Sigmoid colon (tissue), 4 donors: ENCODE measurements around the gene ARTN.

ENCODE experiments used
- CTCF ChIP-seq, 4 experiments: fragments of 450-650 bp in 3 of 4; fragments of 200-600 bp in 1 of 4; IDR thresholded peaks; one replicate each; pipeline ENCODE4 v1.5.1; 2016 to 2019; ENCODE audit warnings: antibody characterized with exemption in 4 of 4, mild to moderate bottlenecking in 3 of 4, moderate library complexity in 2 of 4
- POLR2AphosphoS5 ChIP-seq, 4 donors: sonication (generic); formaldehyde crosslinking; IDR thresholded peaks; one replicate each; pipeline ENCODE4 v1.6.1; 2017; ENCODE audit warnings: antibody characterized with exemption in 4 of 4

- TF ChIP-seq CTCF (IDR thresholded peaks at IDR 0.05) (no peak), POLR2AphosphoS5 (IDR thresholded peaks at IDR 0.05) (no peak)
These were observed 31.7 kb downstream of the ARTN start for GRCh38 chr1:43965316-43965715.
